K562 (cell line): Measurements from ENCODE around the gene PARD3. TPM values are rescaled to one million over a fixed set of nuclear protein-coding genes. Genes with fewer than 3 reads are reported as not detected.

ENCODE experiments used
- ATAC-seq: fragments of 200-7000 bp; cut with Tn5 transposase; 3 replicates; pipeline ENCODE4 v1.9.1; 2020; ENCODE audit warnings: moderate library complexity
- BruUV-seq: library from RNA; stranded (reverse); fragments of 400-500 nt; replicated peaks from 2 replicates; lab custom pipeline; 2021; lab: Mats Ljungman, UMichigan
- CTCF ChIA-PET: fragments of 300-600 bp; formaldehyde crosslinking; extraction: SDS; loops from one replicate; lab custom pipeline; 2021; ENCODE audit warnings: low intra/inter-chr PET ratio; lab: Yijun Ruan, JAX
- POLR2A ChIA-PET: fragments of 300-600, 350-650 bp; sonication (Branson Sonifier 250); formaldehyde crosslinking; extraction: SDS; loops from one replicate; lab custom pipeline; 2021; ENCODE audit warnings: antibody characterized with exemption, inconsistent platforms; lab: Yijun Ruan, JAX
- DNase-seq, 4 experiments: peaks; one replicate each; pipeline versions ENCODE4 v3.0.0 to v3.0.0-alpha.2; 2011 to 2018; ENCODE audit warnings: low spot score in 3 of 4, mixed read lengths in 3 of 4; ENCODE audit errors: extremely low read depth in 1 of 4
- FAIRE-seq: peaks from 2 replicates; lab custom pipeline; 2011; peaks lifted over from hg19 to GRCh38; lab: Jason Lieb, UNC
- H2AFZ ChIP-seq: 2 replicates; pipeline ENCODE4 v1.6.0; 2011; ENCODE audit warnings: low read depth, low read length, control low read depth, inconsistent platforms
- H3K27ac ChIP-seq: fragments of 200-600 bp; 3 replicates; pipeline ENCODE4 v1.8.0; 2011; ENCODE audit warnings: low read depth, mild to moderate bottlenecking, control low read depth, inconsistent platforms, low read length, moderate library complexity, mixed read lengths; ENCODE audit errors: extremely low read depth
- H3K27me3 ChIP-seq, 2 experiments: fragments of 300-600 bp in 1 of 2; 2 replicates in 1 of 2; 3 replicates in 1 of 2; pipeline versions ENCODE4 v1.6.0 to v1.8.0; 2011; ENCODE audit warnings: inconsistent platforms in 2 of 2, low read length in 2 of 2, mild to moderate bottlenecking in 1 of 2, mixed read lengths in 1 of 2, moderate library complexity in 1 of 2; ENCODE audit not compliant: control insufficient read depth in 2 of 2, insufficient read depth in 2 of 2
- H3K36me3 ChIP-seq: fragments of 300-600 bp; 3 replicates; pipeline ENCODE4 v1.8.0; 2011; ENCODE audit warnings: mild to moderate bottlenecking, low read length, inconsistent platforms; ENCODE audit not compliant: control insufficient read depth, insufficient read depth
- H3K4me1 ChIP-seq, 2 experiments: fragments of 200-600 bp in 1 of 2; replicated peaks in 1 of 2; 2 replicates in 1 of 2; 3 replicates in 1 of 2; pipeline versions ENCODE4 v1.5.1 to v1.8.0; 2011; ENCODE audit warnings: inconsistent platforms in 2 of 2, low read length in 2 of 2, mild to moderate bottlenecking in 1 of 2, mixed read lengths in 1 of 2, moderate library complexity in 1 of 2; ENCODE audit not compliant: control insufficient read depth in 2 of 2, insufficient read depth in 2 of 2
- H3K4me2 ChIP-seq: 2 replicates; pipeline ENCODE4 v1.6.1; 2011; ENCODE audit warnings: low read length, control low read depth, inconsistent platforms, mixed read lengths; ENCODE audit not compliant: insufficient read depth
- H3K4me3 ChIP-seq: fragments of 200-600 bp; sonication (generic), shearing (Covaris generic); 2 replicates; pipeline ENCODE4 v1.5.1; 2016; ENCODE audit warnings: control low read depth, inconsistent platforms
- H3K79me2 ChIP-seq: fragments of 200-600 bp; 3 replicates; pipeline ENCODE4 v1.8.0; 2011; ENCODE audit warnings: low read length, inconsistent platforms; ENCODE audit not compliant: control insufficient read depth, insufficient read depth
- H3K9ac ChIP-seq, 2 experiments: 2 replicates each; pipeline versions ENCODE4 v1.6.0 to v1.6.1; 2011; ENCODE audit warnings: low read depth in 2 of 2, low read length in 2 of 2, control low read depth in 1 of 2, inconsistent platforms in 1 of 2, mild to moderate bottlenecking in 1 of 2, mixed read lengths in 1 of 2; ENCODE audit not compliant: insufficient read depth in 1 of 2
- H3K9me1 ChIP-seq: one replicate; pipeline ENCODE4 v1.6.0; 2011; ENCODE audit warnings: inconsistent platforms, mild to moderate bottlenecking, low read length, moderate library complexity; ENCODE audit not compliant: control insufficient read depth, insufficient read depth
- H3K9me3 ChIP-seq: replicated peaks from 2 replicates; pipeline ENCODE4 v1.5.1; 2011; ENCODE audit warnings: low read depth, low read length, inconsistent platforms; ENCODE audit not compliant: control insufficient read depth, insufficient read depth
- H4K20me1 ChIP-seq: replicated peaks from 2 replicates; pipeline ENCODE4 v1.6.1; 2011; ENCODE audit warnings: low read length, inconsistent platforms, mixed read lengths; ENCODE audit not compliant: control insufficient read depth, insufficient read depth
- POLR2B ChIP-seq: fragments of 450-650 bp; IDR thresholded peaks from 2 replicates; pipeline ENCODE4 v1.6.1; 2018; ENCODE audit warnings: low read depth; ENCODE audit not compliant: partially characterized antibody
- ZNF75A ChIP-seq: fragments of 450-650 bp; formaldehyde crosslinking; IDR thresholded peaks from 2 replicates; pipeline ENCODE4 v1.4.0; 2020; ENCODE audit warnings: mild to moderate bottlenecking
- WGBS: fragments of 100-300 bp; shearing (Covaris generic); methylation state at CpG from one replicate; pipeline ENCODE4 v1.1.6; 2016; ENCODE audit warnings: low coverage, mixed read lengths; ENCODE audit not compliant: insufficient coverage; ENCODE audit errors: missing lambda C conversion rate; 5-methylcytosine and 5-hydroxymethylcytosine counted together
- in situ Hi-C: fragments of 300-500 bp; cut with MboI; formaldehyde crosslinking; loops from 4 replicates; pipeline ENCODE4 v1.15.0; 2018; ENCODE audit warnings: inconsistent platforms, mixed read lengths
- intact Hi-C: fragments of 100-400 bp; cut with micrococcal nuclease; formaldehyde crosslinking; loops from 2 replicates; pipeline ENCODE4 v1.14.2; 2022
- polyA plus RNA-seq, 8 experiments: library from polyadenylated mRNA; depleted of rRNA in 4 of 8; stranded (reverse) in 5 of 8; unstranded in 3 of 8; fragments of >200 nt; fragmentation: Nextera tagmentation in 2 of 8; fragmentation: Illumina TruSeq in 1 of 8; extraction: Ambion mirVana in 2 of 8; extraction: Trizol in 1 of 8; gene quantifications; 2 replicates each; pipeline versions ENCODE4 v1.2.1 to v1.2.3, GENCODE V29; 2011 to 2014; ENCODE audit warnings: inconsistent platforms in 1 of 8, missing spikeins in 1 of 8
- total RNA-seq, 7 experiments: library from RNA; depleted of rRNA in 6 of 7; stranded (reverse); fragments of >200 nt in 6 of 7; fragmentation: Illumina TruSeq in 2 of 7; extraction: Trizol in 2 of 7; gene quantifications; 2 replicates each; pipeline versions ENCODE4 v1.2.1 to v1.2.3, GENCODE V29; 2011 to 2021; ENCODE audit warnings: low replicate concordance in 1 of 7
- TF ChIP-seq, protein P1 (sequence below): sonication (generic); formaldehyde crosslinking; IDR thresholded peaks from 2 replicates; pipeline ENCODE4 v1.9.0; 2022; ENCODE audit warnings: mild to moderate bottlenecking, missing genetic modification reagents
- TF ChIP-seq, protein P2 (sequence below): fragments of 450-650 bp; IDR thresholded peaks from 2 replicates; pipeline ENCODE4 v1.6.1; 2016; ENCODE audit warnings: borderline replicate concordance
- TF ChIP-seq, protein P3 (sequence below): fragments of 450-650 bp; IDR thresholded peaks from 2 replicates; pipeline ENCODE4 v1.6.1; 2018; ENCODE audit not compliant: partially characterized antibody

PARD3 gene
- total and polyA plus RNA-seq, 9 of the 15 experiments (the other 6 are each of a cell fraction or from before 2014, with no cell fraction given): 2.7 to 11.7 (median 7.7) TPM

DNA sequence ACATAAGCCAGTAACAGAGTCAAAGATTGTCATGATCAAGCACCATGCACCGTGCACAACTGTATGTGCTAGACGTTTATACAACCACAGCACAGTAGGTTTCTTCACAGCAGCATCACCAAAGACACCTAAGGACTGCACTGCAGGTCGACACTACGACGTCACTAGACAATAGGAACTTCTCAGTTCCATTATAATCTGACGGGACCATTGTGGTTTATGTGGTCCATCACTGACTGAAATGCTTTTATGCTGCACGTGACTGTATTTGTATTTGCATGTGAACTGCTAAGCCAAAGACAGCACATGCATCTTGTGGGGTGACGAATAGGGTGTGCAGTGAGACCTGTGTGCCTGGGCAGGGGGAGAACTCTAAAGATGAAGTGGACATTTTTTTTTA is 164.9 kb downstream of the PARD3 start:
- Histone ChIP-seq H3K79me2 (no peaks in the 10 kb centered on the region), H3K27ac (no peak overlapping the region), H3K27me3 (peaks cover 0 to 7% of the 10 kb centered on the region in 2 experiments; a peak in 3 of 5 replicates), H3K9me1 (no peaks in the 10 kb centered on the region), H3K4me1 (no peaks in the 10 kb centered on the region), H3K9ac (no peak overlapping the region), H3K4me3 (no peak overlapping the region), H3K36me3 (no peaks in the 10 kb centered on the region), H3K9me3 (no peaks in the 10 kb centered on the region), H4K20me1 (0 out of 2 replicates have a peak, but pooled peaks cover 16% of the 10 kb centered on the region), H3K4me2 (no peak overlapping the region), H2AFZ (no peak overlapping the region)
- whole genome bisulfite sequencing: 11% methylated on average over 8 of the region's 8 CpGs
- ChIA-PET CTCF (no interaction called here), POLR2A (no interaction called here)
- TF ChIP-seq ZNF75A (CRISPR knock-in tag): no peak
- TF ChIP-seq, protein P1, sequence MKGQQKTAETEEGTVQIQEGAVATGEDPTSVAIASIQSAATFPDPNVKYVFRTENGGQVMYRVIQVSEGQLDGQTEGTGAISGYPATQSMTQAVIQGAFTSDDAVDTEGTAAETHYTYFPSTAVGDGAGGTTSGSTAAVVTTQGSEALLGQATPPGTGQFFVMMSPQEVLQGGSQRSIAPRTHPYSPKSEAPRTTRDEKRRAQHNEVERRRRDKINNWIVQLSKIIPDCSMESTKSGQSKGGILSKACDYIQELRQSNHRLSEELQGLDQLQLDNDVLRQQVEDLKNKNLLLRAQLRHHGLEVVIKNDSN (CRISPR knock-in tag): peak; percentile 47
- no peak for FAIRE-seq
- no TSS peak for BruUV-seq
- in situ Hi-C loops: no loop called here
- intact Hi-C loops: no loop called here
- DNase-seq: no peak
- no peak for ATAC-seq

DNA sequence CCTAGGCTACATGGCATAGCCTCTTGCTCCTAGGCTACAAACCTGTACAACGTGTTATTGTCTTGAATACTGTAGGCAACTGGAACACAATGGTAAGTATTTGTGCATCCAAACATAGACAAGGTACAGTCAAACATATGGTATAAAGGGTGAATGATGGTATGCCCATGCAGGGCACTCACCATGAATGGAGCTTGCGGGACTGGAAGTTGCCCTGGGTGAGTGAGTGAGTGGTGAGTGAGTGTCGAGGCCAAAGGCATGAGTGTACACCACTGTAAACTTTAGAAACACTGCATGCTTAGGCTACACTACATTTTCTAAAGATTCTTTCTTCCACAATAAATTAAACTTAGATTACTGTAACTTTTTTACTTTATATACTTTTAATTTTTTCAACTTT is 165.7 kb downstream of the PARD3 start:
- H3K4me3 ChIP-seq: no peak overlapping the region
- intact Hi-C loops: no loop called here
- 0 out of 2 replicates have a peak, but pooled peaks cover 10% of the 10 kb centered on the region for H4K20me1 ChIP-seq
- H3K79me2 ChIP-seq: no peaks in the 10 kb centered on the region
- ChIA-PET CTCF (no interaction called here), POLR2A (no interaction called here)
- no peak for FAIRE-seq
- H3K27me3 ChIP-seq: peaks cover 0 to 7% of the 10 kb centered on the region in 2 experiments; a peak in 3 of 5 replicates
- H3K4me2 ChIP-seq: no peak overlapping the region
- H3K9ac ChIP-seq: no peak overlapping the region
- 31% methylated on average over 3 of the region's 3 CpGs for WGBS
- no peak for ATAC-seq
- BruUV-seq: no TSS peak
- no peak overlapping the region for H3K27ac ChIP-seq
- no peaks in the 10 kb centered on the region for H3K4me1 ChIP-seq
- H3K9me1 ChIP-seq: no peaks in the 10 kb centered on the region
- DNase-seq: no peak
- no peak overlapping the region for H2AFZ ChIP-seq
- TF ChIP-seq POLR2B: no peak
- TF ChIP-seq, protein P2, sequence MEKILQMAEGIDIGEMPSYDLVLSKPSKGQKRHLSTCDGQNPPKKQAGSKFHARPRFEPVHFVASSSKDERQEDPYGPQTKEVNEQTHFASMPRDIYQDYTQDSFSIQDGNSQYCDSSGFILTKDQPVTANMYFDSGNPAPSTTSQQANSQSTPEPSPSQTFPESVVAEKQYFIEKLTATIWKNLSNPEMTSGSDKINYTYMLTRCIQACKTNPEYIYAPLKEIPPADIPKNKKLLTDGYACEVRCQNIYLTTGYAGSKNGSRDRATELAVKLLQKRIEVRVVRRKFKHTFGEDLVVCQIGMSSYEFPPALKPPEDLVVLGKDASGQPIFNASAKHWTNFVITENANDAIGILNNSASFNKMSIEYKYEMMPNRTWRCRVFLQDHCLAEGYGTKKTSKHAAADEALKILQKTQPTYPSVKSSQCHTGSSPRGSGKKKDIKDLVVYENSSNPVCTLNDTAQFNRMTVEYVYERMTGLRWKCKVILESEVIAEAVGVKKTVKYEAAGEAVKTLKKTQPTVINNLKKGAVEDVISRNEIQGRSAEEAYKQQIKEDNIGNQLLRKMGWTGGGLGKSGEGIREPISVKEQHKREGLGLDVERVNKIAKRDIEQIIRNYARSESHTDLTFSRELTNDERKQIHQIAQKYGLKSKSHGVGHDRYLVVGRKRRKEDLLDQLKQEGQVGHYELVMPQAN: no peak
- TF ChIP-seq, protein P3, sequence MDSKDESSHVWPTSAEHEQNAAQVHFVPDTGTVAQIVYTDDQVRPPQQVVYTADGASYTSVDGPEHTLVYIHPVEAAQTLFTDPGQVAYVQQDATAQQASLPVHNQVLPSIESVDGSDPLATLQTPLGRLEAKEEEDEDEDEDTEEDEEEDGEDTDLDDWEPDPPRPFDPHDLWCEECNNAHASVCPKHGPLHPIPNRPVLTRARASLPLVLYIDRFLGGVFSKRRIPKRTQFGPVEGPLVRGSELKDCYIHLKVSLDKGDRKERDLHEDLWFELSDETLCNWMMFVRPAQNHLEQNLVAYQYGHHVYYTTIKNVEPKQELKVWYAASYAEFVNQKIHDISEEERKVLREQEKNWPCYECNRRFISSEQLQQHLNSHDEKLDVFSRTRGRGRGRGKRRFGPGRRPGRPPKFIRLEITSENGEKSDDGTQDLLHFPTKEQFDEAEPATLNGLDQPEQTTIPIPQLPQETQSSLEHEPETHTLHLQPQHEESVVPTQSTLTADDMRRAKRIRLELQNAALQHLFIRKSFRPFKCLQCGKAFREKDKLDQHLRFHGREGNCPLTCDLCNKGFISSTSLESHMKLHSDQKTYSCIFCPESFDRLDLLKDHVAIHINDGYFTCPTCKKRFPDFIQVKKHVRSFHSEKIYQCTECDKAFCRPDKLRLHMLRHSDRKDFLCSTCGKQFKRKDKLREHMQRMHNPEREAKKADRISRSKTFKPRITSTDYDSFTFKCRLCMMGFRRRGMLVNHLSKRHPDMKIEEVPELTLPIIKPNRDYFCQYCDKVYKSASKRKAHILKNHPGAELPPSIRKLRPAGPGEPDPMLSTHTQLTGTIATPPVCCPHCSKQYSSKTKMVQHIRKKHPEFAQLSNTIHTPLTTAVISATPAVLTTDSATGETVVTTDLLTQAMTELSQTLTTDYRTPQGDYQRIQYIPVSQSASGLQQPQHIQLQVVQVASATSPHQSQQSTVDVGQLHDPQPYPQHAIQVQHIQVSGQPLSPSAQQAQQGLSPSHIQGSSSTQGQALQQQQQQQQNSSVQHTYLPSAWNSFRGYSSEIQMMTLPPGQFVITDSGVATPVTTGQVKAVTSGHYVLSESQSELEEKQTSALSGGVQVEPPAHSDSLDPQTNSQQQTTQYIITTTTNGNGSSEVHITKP: no peak
- in situ Hi-C loops: loop anchor here (25.0 kb wide), 1 partner anchor 812 kb away; no protein-coding TSS in a partner anchor
- H3K36me3 ChIP-seq: no peaks in the 10 kb centered on the region
- H3K9me3 ChIP-seq: no peaks in the 10 kb centered on the region
